GM12873 (cell line): ENCODE data around the gene MST1.

Experiments used
- TF ChIP-seq, protein P1 (sequence below): IDR thresholded peaks from 2 replicates; pipeline ENCODE4 v1.5.1; 2012; ENCODE audit warnings: low read depth, mild to moderate bottlenecking, moderate library complexity, low read length, control low read depth; ENCODE audit not compliant: insufficient read depth; ENCODE audit errors: missing control alignments

Gene MST1

DNA sequence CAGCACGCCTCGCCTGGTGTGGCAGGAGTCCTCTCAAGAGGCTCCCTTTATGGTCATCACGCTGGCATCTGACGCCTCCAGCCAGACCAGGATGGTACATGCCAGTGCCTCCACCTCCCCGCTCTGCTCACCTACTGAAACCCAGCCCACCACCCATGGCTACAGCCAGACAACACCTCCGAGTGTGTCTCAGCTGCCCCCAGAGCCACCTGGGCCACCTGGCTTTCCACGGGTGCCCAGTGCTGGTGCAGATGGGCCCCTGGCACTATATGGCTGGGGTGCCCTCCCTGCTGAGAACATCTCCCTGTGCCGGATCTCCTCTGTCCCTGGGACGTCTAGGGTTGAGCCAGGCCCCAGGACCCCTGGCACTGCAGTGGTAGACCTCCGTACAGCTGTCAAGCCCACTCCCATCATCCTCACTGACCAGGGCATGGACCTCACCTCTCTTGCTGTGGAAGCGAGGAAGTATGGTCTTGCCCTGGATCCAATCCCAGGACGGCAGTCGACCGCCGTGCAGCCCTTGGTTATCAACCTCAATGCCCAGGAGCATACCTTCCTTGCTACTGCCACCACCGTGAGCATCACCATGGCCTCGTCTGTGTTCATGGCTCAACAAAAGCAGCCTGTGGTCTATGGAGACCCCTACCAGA lies 35.0 kb downstream of the MST1 start:
- TF ChIP-seq, protein P1, sequence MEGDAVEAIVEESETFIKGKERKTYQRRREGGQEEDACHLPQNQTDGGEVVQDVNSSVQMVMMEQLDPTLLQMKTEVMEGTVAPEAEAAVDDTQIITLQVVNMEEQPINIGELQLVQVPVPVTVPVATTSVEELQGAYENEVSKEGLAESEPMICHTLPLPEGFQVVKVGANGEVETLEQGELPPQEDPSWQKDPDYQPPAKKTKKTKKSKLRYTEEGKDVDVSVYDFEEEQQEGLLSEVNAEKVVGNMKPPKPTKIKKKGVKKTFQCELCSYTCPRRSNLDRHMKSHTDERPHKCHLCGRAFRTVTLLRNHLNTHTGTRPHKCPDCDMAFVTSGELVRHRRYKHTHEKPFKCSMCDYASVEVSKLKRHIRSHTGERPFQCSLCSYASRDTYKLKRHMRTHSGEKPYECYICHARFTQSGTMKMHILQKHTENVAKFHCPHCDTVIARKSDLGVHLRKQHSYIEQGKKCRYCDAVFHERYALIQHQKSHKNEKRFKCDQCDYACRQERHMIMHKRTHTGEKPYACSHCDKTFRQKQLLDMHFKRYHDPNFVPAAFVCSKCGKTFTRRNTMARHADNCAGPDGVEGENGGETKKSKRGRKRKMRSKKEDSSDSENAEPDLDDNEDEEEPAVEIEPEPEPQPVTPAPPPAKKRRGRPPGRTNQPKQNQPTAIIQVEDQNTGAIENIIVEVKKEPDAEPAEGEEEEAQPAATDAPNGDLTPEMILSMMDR = no peak

DNA sequence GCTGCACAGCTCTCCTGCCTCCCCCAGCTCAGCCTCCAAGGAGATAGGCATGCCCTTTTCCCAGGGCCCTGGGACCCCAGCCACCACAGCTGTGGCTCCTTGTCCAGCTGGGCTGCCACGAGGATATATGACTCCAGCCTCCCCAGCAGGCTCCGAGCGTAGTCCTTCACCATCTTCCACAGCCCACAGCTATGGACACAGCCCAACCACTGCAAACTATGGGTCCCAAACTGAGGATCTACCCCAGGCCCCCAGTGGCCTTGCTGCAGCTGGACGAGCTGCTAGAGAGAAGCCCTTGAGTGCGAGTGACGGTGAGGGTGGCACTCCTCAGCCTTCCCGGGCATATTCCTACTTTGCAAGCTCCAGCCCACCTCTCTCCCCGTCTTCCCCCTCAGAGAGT lies 35.7 kb downstream of the MST1 start:
- TF ChIP-seq, protein P1 = no peak

DNA sequence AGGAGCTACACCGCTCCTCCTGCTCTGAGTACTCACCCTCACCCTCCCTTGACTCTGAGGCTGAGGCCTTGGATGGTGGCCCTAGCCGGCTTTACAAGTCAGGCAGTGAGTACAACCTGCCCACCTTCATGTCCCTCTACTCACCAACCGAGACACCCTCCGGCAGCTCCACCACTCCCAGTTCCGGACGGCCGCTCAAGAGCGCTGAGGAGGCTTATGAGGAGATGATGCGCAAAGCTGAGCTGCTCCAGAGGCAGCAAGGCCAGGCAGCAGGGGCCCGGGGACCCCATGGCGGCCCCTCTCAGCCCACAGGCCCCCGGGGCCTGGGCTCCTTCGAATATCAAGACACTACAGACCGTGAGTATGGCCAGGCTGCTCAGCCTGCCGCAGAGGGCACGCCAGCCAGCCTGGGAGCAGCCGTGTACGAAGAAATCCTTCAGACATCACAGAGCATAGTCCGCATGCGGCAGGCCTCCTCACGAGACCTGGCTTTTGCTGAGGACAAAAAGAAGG lies 36.3 kb downstream of the MST1 start:
- TF ChIP-seq, protein P1 = no peak

DNA sequence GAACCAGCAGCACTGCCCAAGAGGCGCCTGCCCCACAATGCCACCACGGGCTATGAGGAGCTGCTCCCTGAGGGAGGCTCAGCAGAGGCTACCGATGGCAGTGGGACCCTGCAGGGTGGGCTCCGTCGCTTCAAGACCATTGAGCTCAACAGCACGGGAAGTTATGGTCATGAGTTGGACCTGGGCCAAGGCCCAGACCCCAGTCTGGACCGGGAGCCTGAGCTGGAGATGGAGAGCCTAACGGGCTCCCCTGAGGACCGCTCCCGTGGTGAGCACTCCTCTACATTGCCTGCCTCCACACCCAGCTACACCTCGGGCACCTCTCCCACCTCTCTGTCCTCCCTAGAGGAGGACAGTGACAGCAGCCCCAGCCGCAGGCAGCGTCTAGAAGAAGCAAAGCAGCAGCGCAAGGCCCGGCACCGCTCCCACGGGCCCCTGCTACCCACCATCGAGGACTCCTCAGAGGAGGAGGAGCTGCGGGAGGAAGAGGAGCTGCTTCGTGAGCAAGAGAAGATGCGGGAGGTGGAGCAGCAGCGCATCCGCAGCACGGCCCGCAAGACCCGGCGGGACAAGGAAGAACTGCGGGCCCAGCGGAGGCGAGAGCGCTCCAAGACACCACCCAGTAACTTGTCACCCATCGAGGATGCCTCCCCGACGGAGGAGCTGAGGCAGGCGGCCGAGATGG lies 36.9 kb downstream of the MST1 start:
- TF ChIP-seq, protein P1 = no peak

DNA sequence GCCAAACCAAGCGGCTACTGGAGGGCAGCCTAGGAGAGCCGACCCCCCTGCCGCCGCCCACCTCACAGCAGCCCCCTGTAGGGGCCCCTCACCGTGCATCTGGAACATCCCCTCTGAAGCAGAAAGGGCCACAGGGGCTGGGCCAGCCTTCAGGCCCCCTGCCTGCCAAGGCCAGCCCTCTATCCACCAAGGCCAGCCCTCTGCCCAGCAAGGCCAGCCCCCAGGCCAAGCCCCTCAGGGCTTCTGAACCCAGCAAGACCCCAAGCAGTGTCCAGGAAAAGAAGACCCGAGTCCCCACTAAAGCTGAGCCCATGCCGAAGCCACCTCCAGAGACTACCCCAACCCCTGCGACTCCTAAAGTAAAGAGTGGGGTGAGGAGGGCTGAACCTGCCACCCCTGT lies 38.6 kb downstream of the MST1 start:
- TF ChIP-seq, protein P1 = no peak

DNA sequence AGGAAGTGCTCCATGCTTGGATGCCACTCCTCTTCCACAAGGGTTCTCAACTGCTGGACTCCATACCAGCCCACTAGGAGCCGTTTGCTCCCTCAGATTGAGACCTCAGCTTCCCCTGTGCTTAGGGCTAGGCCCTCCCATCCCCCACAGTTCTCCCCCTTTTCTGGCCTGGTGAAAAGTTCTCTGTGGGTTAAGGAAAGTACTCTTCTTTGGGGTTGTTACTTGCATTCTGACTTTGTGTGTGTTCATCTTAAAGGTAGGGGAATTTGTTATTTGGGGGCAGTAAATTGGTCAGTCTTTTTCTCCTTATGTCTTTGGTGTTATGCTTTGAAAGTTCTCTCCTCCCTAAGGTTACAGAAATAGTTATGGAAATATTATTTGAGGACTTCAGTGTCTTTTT lies 39.1 kb downstream of the MST1 start:
- TF ChIP-seq, protein P1 = no peak

DNA sequence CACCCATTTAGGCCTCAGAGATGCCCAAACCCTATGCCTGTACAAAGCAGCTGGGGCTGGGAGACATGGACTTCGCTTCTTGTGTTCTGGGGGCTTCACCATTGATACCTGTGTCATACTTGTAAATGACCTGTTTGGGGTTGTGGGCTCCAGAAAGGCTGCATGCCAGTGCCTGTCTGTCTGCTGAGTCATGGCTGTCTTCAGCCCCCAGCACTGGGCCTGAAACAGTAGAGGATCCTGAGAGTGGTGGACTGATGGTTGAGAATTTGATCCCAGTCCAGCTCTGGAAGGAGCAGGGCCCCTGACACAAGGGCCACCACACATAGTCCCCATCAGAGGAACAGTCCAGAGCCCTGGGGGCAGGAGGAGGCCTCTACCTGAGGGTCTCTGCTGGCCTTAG lies 39.7 kb downstream of the MST1 start:
- TF ChIP-seq, protein P1 = no peak
